Sciatic nerve (tissue), 2 donors: ENCODE measurements around the gene NDFIP1. TPM values are rescaled to one million over a fixed set of nuclear protein-coding genes. Genes with fewer than 3 reads are reported as not detected.
A peak's percentile ranks its signal among the peaks of the same experiment; 100 is the strongest.

Source experiments
- ATAC-seq: fragments of 200-7000 bp; cut with Tn5 transposase; one replicate; pipeline ENCODE4 v1.9.1; 2020; ENCODE audit warnings: mild to moderate bottlenecking, moderate library complexity
- DNase-seq: peaks from one replicate; pipeline ENCODE4 v3.0.0-alpha.2; 2020; ENCODE audit warnings: low spot score
- intact Hi-C: fragments of 100-400 bp; cut with DNase I; formaldehyde crosslinking; loops from one replicate; pipeline ENCODE4 v1.14.2; 2022
- total RNA-seq: library from RNA; stranded (reverse); fragmentation: NEBNext Ultra II Directional; extraction: Animal tissue kit (Norgen Biotek cat#: 25700); gene quantifications from one replicate; pipeline ENCODE4 v1.2.1, GENCODE V29; 2021
- donor health status: DM: no; HTN: no; CAD: no.
- donor health status: DM: no; HTN: no; CAD: no.

Gene NDFIP1
- total RNA-seq, 1 donor from 2014 or later, result 86.5 TPM

DNA sequence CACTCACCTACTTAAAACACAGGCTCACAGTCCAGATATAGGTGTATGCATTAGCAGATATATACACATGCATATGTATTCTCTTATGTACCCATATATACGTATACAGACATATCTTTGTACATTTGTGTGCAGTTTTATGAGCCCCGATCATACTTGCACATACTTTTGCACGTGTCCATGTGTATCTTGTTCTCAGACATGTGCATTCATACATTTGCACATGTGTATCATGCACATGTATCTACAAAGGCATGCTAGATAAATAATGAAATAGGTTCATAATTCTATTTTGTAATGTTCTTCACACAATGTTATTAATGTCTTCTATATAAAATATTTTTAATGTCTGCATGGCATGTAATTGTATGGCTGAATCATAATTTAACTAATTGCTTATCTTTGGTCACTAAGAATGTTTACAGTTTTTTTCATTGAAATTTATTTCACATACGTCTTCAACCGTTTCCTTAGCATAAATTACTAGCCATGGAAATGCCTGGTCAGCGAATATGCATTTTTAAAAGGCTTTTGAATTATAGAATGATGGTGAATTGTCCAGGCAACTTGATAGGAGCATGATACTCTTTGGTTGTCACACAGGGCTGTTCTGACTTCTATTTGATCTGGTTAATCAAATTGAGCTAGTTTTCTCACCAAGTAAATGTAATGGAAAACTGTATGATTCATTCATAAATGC, 2.6 kb downstream of the NDFIP1 start:
- ATAC-seq, result no peak
- no peak for DNase-seq
- intact Hi-C loops, result no loop called here

GRCh38 chr5:142114687-142115086, 6.1 kb downstream of the NDFIP1 start:
- ATAC-seq (no peak), DNase-seq (no peak)
- intact Hi-C loops, result no loop called here

DNA sequence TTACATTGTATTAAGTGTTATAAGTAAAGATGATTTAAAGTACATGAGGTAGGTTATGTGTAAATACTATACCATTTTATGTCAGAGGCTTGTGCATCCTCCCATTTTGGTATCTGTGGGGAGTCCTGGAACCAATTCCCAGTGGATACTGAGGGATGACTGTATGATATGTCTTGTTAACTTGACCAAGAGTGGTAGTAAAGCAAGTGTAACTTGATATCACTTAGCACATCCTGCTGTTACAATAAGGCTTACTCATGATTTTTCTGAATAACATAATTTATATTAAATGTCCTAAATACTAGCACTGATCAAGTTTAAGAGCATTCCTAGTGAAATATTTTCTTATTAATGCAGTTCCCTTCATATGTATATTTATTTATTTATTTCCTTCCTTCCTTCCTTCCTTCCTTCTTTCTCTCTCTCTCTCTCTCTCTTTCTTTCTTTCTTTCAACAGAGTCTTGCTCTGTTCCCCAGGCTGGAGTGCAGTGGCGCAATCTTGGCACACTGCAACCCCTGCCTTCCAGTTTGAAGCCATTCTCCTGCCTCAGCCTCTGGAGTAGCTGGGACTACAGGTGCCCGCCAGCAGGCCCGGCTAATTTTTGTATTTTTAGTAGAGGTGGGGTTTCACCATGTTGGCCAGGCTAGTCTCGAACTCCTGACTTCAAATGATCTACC, 7.5 kb downstream of the NDFIP1 start:
- ATAC-seq (no peak), DNase-seq (no peak)
- intact Hi-C loops, result no loop called here

DNA sequence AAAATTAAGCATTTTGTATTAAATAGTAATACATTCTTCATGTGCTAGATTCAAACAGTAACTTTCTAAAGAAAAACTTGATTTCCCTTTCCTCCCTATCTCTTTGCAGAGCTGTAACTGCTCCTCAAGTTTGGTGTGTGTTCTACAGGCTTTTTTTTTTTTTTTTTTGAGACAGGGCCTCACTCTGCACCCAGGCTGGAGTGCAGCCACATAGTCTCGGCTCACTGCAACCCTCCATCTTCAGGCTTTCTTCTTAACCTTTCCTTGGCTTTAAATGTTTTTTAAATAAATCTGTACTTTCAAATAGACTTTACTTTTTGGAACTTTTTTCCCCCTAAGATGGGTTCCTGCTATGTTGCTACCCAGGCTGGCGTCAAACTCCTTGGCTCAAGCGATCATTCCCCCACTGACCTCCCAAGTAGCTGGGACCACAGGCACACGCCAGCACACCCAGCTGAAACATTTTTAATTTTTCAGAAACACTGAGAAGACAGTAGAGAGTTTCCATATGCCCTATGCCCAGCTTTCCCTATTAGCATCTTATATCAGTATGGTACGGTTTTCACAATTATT, 9.1 kb downstream of the NDFIP1 start:
- intact Hi-C loops, result no loop called here
- DNase-seq (no peak), ATAC-seq (peak; percentile 59)

DNA sequence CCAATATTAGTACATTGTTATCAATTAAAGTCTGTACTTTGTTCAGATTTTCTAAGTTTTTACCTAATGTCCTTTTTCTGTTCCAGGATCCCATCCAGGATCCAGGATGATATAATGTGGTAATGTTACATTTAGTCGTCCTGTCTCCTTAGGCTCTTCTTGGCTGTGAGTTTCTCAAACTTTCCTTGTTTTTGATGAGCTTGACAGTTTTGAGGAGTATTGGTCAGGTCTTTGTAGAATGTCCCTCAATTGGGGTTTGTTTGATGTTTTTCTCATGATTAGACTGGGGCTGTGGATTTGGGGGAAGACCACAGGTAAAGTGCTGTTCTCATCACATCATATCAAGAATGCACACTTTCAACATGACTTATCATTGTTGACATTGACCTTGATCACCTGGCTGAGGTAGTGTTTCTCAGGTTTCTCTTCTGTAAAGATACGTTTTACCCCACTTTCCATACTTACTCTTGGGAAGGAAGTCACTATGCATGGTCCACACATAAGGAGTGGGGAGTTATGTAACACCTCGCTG, 9.6 kb downstream of the NDFIP1 start:
- DNase-seq, result no peak

GRCh38 chr5:142119051-142119625, 10.6 kb downstream of the NDFIP1 start:
- DNase-seq (no peak), ATAC-seq (no peak)
- intact Hi-C loops, result no loop called here

More for the DNA sequence above, 9.6 kb downstream of the NDFIP1 start:
- ATAC-seq, result no peak
- intact Hi-C loops, result no loop called here

GRCh38 chr5:142120247-142120935, 11.8 kb downstream of the NDFIP1 start:
- intact Hi-C loops, result no loop called here
- DNase-seq, result no peak

GRCh38 chr5:142122121-142122520, 13.5 kb downstream of the NDFIP1 start:
- intact Hi-C loops, result no loop called here
- ATAC-seq (no peak), DNase-seq (no peak)

More at GRCh38 chr5:142120247-142120935, 11.8 kb downstream of the NDFIP1 start:
- ATAC-seq, result no peak

GRCh38 chr5:142125378-142125777, 16.8 kb downstream of the NDFIP1 start:
- intact Hi-C loops, result no loop called here
- ATAC-seq, result no peak
- DNase-seq, result no peak

- intact Hi-C loops, result no loop called here
- DNase-seq, result no peak
- no peak for ATAC-seq
Observed at GRCh38 chr5:142125963-142126362, 17.4 kb downstream of the NDFIP1 start.

GRCh38 chr5:142128675-142129208, 20.2 kb downstream of the NDFIP1 start:
- intact Hi-C loops, result no loop called here
- no peak for DNase-seq

DNA sequence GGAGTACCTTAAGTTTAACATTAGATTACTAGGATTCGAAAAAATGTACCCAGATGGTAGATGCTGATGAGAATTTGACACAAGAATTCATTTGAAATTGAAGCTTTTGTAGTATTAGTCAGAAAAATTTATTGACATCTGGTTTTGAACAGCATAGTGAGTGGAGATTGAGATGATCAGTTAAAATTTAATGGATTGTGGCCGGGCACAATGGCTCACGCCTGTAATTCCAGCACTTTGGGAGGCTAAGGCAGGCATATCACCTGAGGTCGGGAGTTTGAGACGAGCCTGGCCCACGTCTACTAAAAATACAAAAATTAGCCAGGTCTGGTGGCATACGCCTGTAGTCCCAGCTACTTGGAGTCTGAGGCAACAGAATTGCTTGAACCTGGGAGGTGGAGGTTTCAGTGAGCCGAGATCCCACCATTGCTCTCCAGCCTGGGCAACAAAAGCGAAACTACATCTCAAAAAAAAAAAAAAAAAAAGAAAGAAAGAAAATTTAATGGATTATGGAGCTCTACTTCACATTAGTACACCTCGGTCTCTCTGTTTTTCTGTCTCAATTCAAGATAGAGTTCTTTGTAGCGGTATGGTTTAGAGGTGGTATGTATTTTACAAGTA, 21.0 kb downstream of the NDFIP1 start:
- intact Hi-C loops, result loop anchor here (5.0 kb wide), 1 partner anchor 733 kb away; no protein-coding TSS in a partner anchor
- DNase-seq (no peak), ATAC-seq (no peak)

More at GRCh38 chr5:142128675-142129208, 20.2 kb downstream of the NDFIP1 start:
- ATAC-seq, result no peak

DNA sequence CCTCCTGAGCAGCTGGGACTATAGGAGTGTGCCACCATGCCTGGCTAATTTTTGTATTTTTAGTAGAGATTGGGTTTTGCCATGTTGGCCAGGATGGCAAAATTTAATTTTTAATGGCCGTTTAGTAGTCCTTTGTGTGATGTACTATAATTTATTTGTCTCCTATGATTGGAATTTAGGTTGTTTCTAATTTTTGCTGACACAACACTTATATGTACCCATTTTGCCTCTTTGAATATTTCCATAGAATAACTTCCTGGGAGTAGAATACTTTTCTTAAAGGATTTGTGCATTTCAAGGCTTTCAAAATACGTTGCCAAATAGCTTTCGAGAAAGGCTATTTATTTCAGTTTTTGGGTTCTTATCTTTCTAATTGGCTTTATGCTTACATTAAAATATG, 22.8 kb downstream of the NDFIP1 start:
- no peak for ATAC-seq
- intact Hi-C loops, result loop anchor here (5.0 kb wide), 1 partner anchor 731 kb away; no protein-coding TSS in a partner anchor
- DNase-seq, result no peak

DNA sequence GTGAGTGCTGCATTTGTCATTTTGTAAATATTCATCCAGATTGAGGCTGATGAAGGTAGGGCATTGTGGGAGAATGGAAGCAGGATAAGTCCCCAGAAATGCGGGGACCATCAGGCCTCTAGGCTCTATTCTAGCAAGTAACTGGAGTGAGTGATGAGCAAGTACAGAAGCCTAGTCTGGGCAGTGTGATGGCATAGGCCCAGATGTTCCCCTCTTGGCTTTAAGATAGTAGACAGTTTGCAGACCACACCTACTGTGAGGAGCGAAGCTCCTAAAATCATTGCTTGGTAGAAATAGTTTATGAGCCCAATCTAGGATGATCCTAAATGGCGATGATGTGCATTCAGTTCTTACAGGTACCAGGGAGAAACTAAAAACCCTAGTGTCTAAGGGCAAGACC, 24.3 kb downstream of the NDFIP1 start:
- DNase-seq (no peak), ATAC-seq (no peak)
- intact Hi-C loops, result loop anchor here (5.0 kb wide), 1 partner anchor 729 kb away; no protein-coding TSS in a partner anchor

GRCh38 chr5:142133330-142134206, 25.0 kb downstream of the NDFIP1 start:
- no peak for ATAC-seq
- intact Hi-C loops, result loop anchor here (5.0 kb wide), 1 partner anchor 729 kb away; no protein-coding TSS in a partner anchor
- DNase-seq, result no peak

DNA sequence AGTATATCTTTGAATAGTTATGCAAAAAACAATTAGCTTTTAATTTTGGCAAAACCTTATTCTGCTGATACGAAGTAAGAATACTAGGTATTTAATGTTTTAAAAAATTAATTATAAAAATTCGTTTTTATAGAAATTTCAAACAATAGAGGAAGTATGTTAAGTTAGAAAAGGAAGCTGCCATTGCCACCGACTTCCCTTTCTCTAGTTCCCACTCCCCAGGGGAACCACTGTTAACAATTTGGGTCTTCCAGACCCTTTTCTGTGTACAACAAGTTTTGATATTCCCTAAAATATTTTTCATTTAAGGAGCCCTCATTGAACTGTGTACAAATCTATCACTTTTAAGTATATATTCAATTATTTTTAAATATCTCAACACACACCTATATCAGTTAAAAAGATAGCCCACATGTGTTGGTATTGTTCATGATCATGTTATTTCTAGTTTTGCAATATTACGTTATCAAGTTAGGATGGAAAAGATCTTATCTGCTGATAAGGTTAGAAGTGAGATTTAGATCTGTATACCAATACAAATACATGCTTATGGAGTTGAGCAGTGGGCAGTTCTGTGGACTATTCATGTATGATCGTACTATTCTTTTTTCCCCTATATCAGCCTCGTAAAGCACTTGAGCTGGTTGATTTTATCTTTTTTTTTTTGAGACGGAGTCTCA, 25.9 kb downstream of the NDFIP1 start:
- no peak for DNase-seq
- no peak for ATAC-seq
- intact Hi-C loops, result loop anchor here (5.0 kb wide), 1 partner anchor 728 kb away; no protein-coding TSS in a partner anchor

DNA sequence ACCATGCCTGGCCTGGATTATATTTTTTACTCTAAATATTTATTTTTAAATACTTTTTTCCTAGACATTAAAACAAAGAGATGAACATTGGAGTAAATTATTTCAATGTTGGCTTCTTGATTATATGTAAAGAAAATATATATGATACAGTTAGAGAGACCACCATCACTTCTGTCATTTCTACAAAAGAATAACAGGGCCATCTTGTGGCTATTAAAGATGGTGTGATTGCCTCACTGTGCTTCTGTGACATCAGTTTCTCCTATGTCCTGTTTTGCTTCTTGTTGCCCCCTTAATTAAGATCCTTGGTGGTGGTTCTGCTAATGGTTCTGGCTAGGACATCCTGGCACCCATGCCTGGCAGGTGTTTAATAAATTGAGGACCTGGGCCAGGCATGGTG, 32.9 kb downstream of the NDFIP1 start:
- ATAC-seq (no peak), DNase-seq (no peak)
- intact Hi-C loops, result loop anchor here (5.0 kb wide), 1 partner anchor 149 kb away; no protein-coding TSS in a partner anchor
